HCT116 (cell line): ENCODE measurements around the gene HACD1. TPM values are rescaled to one million over a fixed set of nuclear protein-coding genes. Genes with fewer than 3 reads are reported as not detected.

ENCODE experiments used
- ATAC-seq: fragments of 200-7000 bp; cut with Tn5 transposase; 2 replicates; pipeline ENCODE4 v1.9.1; 2020; ENCODE audit warnings: mild to moderate bottlenecking, moderate library complexity
- BruUV-seq: library from RNA; stranded (reverse); fragments of 400-500 nt; replicated peaks from 2 replicates; lab custom pipeline; 2021; lab: Mats Ljungman, UMichigan
- CTCF ChIA-PET: fragments of 300-600 bp; sonication (Branson Sonifier 250); formaldehyde crosslinking; loops from one replicate; lab custom pipeline; 2021; ENCODE audit warnings: antibody characterized with exemption; lab: Charles Lee
- POLR2A ChIA-PET: fragments of 300-600, 350-600 bp; sonication (Branson Sonifier 250); formaldehyde crosslinking; loops from one replicate; lab custom pipeline; 2021; ENCODE audit warnings: antibody characterized with exemption; lab: Charles Lee
- RAD21 ChIA-PET, 2 experiments: fragments of 300-600 bp; sonication (Branson Sonifier 250); formaldehyde crosslinking; loops; one replicate each; lab custom pipeline; 2023; ENCODE audit warnings: low total read pairs in 2 of 2; ENCODE audit not compliant: uncharacterized antibody in 2 of 2, unreplicated experiment in 2 of 2, low non-redundant PET in 1 of 2; lab: Charles Lee
- DNase-seq: peaks from one replicate; pipeline ENCODE4 v3.0.0-alpha.2; 2010; ENCODE audit warnings: low read depth, low spot score
- H2AFZ ChIP-seq: fragments of 200-600 bp; shearing (Covaris generic), sonication (generic); 2 replicates; pipeline ENCODE4 v1.6.1; 2017; ENCODE audit warnings: low read depth, mixed run types, mixed read lengths, antibody characterized with exemption, low read length; ENCODE audit not compliant: poor library complexity, severe bottlenecking
- H3K27ac ChIP-seq: 2 replicates; pipeline ENCODE4 v1.5.1; 2012; ENCODE audit warnings: low read depth, low read length
- H3K27me3 ChIP-seq: fragments of 200-600 bp; sonication (generic); 2 replicates; pipeline ENCODE4 v1.6.1; 2016; ENCODE audit warnings: mixed run types, low read length, mixed read lengths; ENCODE audit not compliant: insufficient read depth
- H3K36me3 ChIP-seq, 2 experiments: fragments of 200-500 bp in 1 of 2; fragments of 200-600 bp in 1 of 2; sonication (Bioruptor generic) in 1 of 2; sonication (generic) in 1 of 2; 2 replicates each; pipeline versions ENCODE4 v1.5.1 to v1.6.1; 2014 to 2016; ENCODE audit warnings: low read length in 2 of 2, inconsistent platforms in 1 of 2, mixed read lengths in 1 of 2, mixed run types in 1 of 2; ENCODE audit not compliant: insufficient read depth in 2 of 2, control insufficient read depth in 1 of 2
- H3K4me1 ChIP-seq, 2 experiments: fragments of 200-600 bp in 1 of 2; sonication (generic) in 1 of 2; 2 replicates each; pipeline versions ENCODE4 v1.5.1 to v1.6.1; 2012 to 2017; ENCODE audit warnings: low read length in 2 of 2, inconsistent platforms in 1 of 2, mild to moderate bottlenecking in 1 of 2, mixed read lengths in 1 of 2, mixed run types in 1 of 2, moderate library complexity in 1 of 2; ENCODE audit not compliant: insufficient read depth in 2 of 2, control insufficient read depth in 1 of 2
- H3K4me2 ChIP-seq: fragments of 200-600 bp; sonication (generic); 2 replicates; pipeline ENCODE4 v1.6.1; 2017; ENCODE audit warnings: mixed run types, low read length, mixed read lengths
- H3K4me3 ChIP-seq, 2 experiments: fragments of 200-600 bp in 1 of 2; sonication (generic) in 1 of 2; replicated peaks in 1 of 2; 2 replicates each; pipeline ENCODE4 v1.5.1; 2011 to 2016; ENCODE audit warnings: low read length in 2 of 2, control low read depth in 1 of 2, low read depth in 1 of 2, mild to moderate bottlenecking in 1 of 2, mixed read lengths in 1 of 2, mixed run types in 1 of 2
- H3K79me2 ChIP-seq: fragments of 200-600 bp; sonication (generic); 2 replicates; pipeline ENCODE4 v1.6.1; 2017; ENCODE audit warnings: mild to moderate bottlenecking, mixed run types, low read length, moderate library complexity, mixed read lengths; ENCODE audit not compliant: insufficient read depth
- H3K9ac ChIP-seq: fragments of 200-600 bp; sonication (generic); 2 replicates; pipeline ENCODE4 v1.6.1; 2016; ENCODE audit warnings: low read length, mixed read lengths
- H3K9me2 ChIP-seq: fragments of 200-600 bp; sonication (generic), shearing (Covaris generic); 2 replicates; pipeline ENCODE4 v1.6.1; 2017; ENCODE audit warnings: mixed run types, mild to moderate bottlenecking, moderate library complexity; ENCODE audit not compliant: insufficient read depth
- H3K9me3 ChIP-seq, 2 experiments: fragments of 200-500 bp in 1 of 2; fragments of 200-600 bp in 1 of 2; sonication (Bioruptor generic) in 1 of 2; sonication (generic) in 1 of 2; 2 replicates each; pipeline ENCODE4 v1.6.1; 2014 to 2017; ENCODE audit warnings: low read length in 2 of 2, mixed read lengths in 2 of 2, inconsistent platforms in 1 of 2, low read depth in 1 of 2, mild to moderate bottlenecking in 1 of 2, mixed run types in 1 of 2, moderate library complexity in 1 of 2; ENCODE audit not compliant: control insufficient read depth in 1 of 2, insufficient read depth in 1 of 2
- H4K20me1 ChIP-seq: fragments of 200-600 bp; sonication (generic), shearing (Covaris generic); 2 replicates; pipeline ENCODE4 v1.6.1; 2017; ENCODE audit warnings: mixed run types, mild to moderate bottlenecking, moderate library complexity; ENCODE audit not compliant: insufficient read depth
- ELF1 ChIP-seq: IDR thresholded peaks from 2 replicates; pipeline ENCODE4 v1.6.1; 2012; ENCODE audit warnings: low read depth, borderline replicate concordance
- EZH2 ChIP-seq: fragments of 200-600 bp; sonication (generic); IDR thresholded peaks from 2 replicates; pipeline ENCODE4 v1.6.1; 2017; ENCODE audit warnings: antibody characterized with exemption, mixed run types
- JUND ChIP-seq: IDR thresholded peaks from 2 replicates; pipeline ENCODE4 v1.6.1; 2012
- MAX ChIP-seq: IDR thresholded peaks from 2 replicates; pipeline ENCODE4 v1.6.1; 2012
- POLR2A ChIP-seq: IDR thresholded peaks from 2 replicates; pipeline ENCODE4 v1.7.0; 2011; ENCODE audit warnings: borderline replicate concordance; ENCODE audit not compliant: insufficient read depth, insufficient read length; ENCODE audit errors: extremely low read depth
- POLR2AphosphoS5 ChIP-seq: IDR thresholded peaks from 2 replicates; pipeline ENCODE4 v1.6.1; 2011; ENCODE audit warnings: mild to moderate bottlenecking, low read depth, low read length, moderate library complexity
- RAD21 ChIP-seq: IDR thresholded peaks from 2 replicates; pipeline ENCODE4 v1.6.1; 2012; ENCODE audit warnings: low read depth, mild to moderate bottlenecking
- SP1 ChIP-seq: IDR thresholded peaks from 2 replicates; pipeline ENCODE4 v1.6.1; 2012; ENCODE audit warnings: low read depth
- TCF7L2 ChIP-seq: IDR thresholded peaks from 2 replicates; pipeline ENCODE4 v1.7.0; 2011; ENCODE audit warnings: borderline replicate concordance, inconsistent platforms; ENCODE audit not compliant: insufficient read depth, insufficient read length; ENCODE audit errors: extremely low read depth
- YY1 ChIP-seq: IDR thresholded peaks from 2 replicates; pipeline ENCODE4 v1.6.1; 2011; ENCODE audit warnings: low read length, low read depth, moderate library complexity, mild to moderate bottlenecking; ENCODE audit not compliant: insufficient replicate concordance; ENCODE audit errors: extremely low read depth
- ZBTB33 ChIP-seq: IDR thresholded peaks from 2 replicates; pipeline ENCODE4 v1.6.1; 2011; ENCODE audit warnings: mild to moderate bottlenecking, low read length, moderate library complexity; ENCODE audit not compliant: insufficient replicate concordance; ENCODE audit errors: extremely low read depth
- ZFX ChIP-seq: fragments of 450-650 bp; IDR thresholded peaks from 2 replicates; pipeline ENCODE4 v1.6.1; 2017
- intact Hi-C: fragments of 100-400 bp; cut with micrococcal nuclease; formaldehyde crosslinking; loops from 2 replicates; pipeline ENCODE4 v1.10.0; 2022
- total RNA-seq: library from RNA; stranded (reverse); gene quantifications from one replicate; pipeline ENCODE4 v1.2.1, GENCODE V29; 2021; ENCODE audit not compliant: unreplicated experiment

HACD1 gene
- total RNA-seq, 1 experiment from 2014 or later: 21.6 TPM

- intact Hi-C loops: no loop called here
- RAD21 ChIA-PET: no interaction called here
- CTCF ChIA-PET: no interaction called here
- H2AFZ ChIP-seq: peak within 1 kb of the TSS; percentile 81
- H3K9ac ChIP-seq: peak within 1 kb of the TSS; percentile 81
- POLR2A ChIA-PET: interaction anchor here (0.7 to 1.7 kb wide), 10 partner anchors 9 to 30 kb away, joined by 3 to 9 read pairs (median 4); partner anchors contain the start of gene HACD1
- no peaks in the 10 kb centered on the region for H4K20me1 ChIP-seq
- no TSS peak for BruUV-seq
- H3K36me3 ChIP-seq: no peaks in the 10 kb centered on the region; a peak in 2 of 4 replicates
- no peaks in the 10 kb centered on the region for H3K27me3 ChIP-seq
- H3K4me2 ChIP-seq: peak within 1 kb of the TSS; percentile 74
- peaks cover 73% of the 10 kb centered on the region for H3K79me2 ChIP-seq
- H3K4me3 ChIP-seq: peak within 1 kb of the TSS; percentile 91 to 97
- peaks cover 0 to 4% of the 10 kb centered on the region in 2 experiments; a peak in 1 of 4 replicates for H3K9me3 ChIP-seq
- peak; percentile 89 for ATAC-seq
- peak within 1 kb of the TSS; percentile 85 for H3K27ac ChIP-seq
- DNase-seq: peak; percentile 80
- H3K9me2 ChIP-seq: no peaks in the 10 kb centered on the region
- peaks cover 4 to 26% of the 10 kb centered on the region in 2 experiments; a peak in 3 of 4 replicates for H3K4me1 ChIP-seq
- peak; percentile 74 for TF ChIP-seq SP1
- no peak for TF ChIP-seq EZH2
- TF ChIP-seq JUND: no peak
- no peak for TF ChIP-seq ELF1
- no peak for TF ChIP-seq ZFX
- no peak for TF ChIP-seq ZBTB33
- TF ChIP-seq POLR2AphosphoS5: peak; percentile 84
- 0 out of 2 replicates have a peak, but pooled peaks have one; percentile 5 for TF ChIP-seq RAD21
- peak; percentile 55 for TF ChIP-seq POLR2A
- TF ChIP-seq MAX: peak; percentile 41; the same call in 1 of the 2 replicates
- TF ChIP-seq TCF7L2: peak; percentile 74
- no peak for TF ChIP-seq YY1
Observed at GRCh38 chr10:17643755-17644484, 26.7 kb upstream of the HACD1 start, which contains the start of gene STAM. STAM (plus strand) TSS chr10:17644151; CDS start chr10:17644340, 189 bp downstream.
